Brain microvascular endothelial cell (primary cell): Measurements from ENCODE around the gene WDFY3.

Source experiments
- DNase-seq: peaks from one replicate; pipeline ENCODE4 v3.0.0-alpha.2; 2020
- H3K27ac ChIP-seq: fragments of 250-450 bp; sonication (Bioruptor Pico); 2 replicates; pipeline ENCODE4 v1.5.1; 2020; ENCODE audit warnings: mild to moderate bottlenecking, moderate library complexity
- H3K27me3 ChIP-seq: fragments of 250-450 bp; sonication (Bioruptor Pico); replicated peaks from 2 replicates; pipeline ENCODE4 v1.5.1; 2020; ENCODE audit warnings: mild to moderate bottlenecking
- H3K36me3 ChIP-seq: fragments of 250-450 bp; sonication (Bioruptor Pico); replicated peaks from 2 replicates; pipeline ENCODE4 v1.5.1; 2020; ENCODE audit warnings: mild to moderate bottlenecking
- H3K4me3 ChIP-seq: 2 replicates; pipeline ENCODE4 v1.5.1; 2011; ENCODE audit warnings: low read depth, mild to moderate bottlenecking, control low read depth, low read length, moderate library complexity
- CTCF ChIP-seq: IDR thresholded peaks from 2 replicates; pipeline ENCODE4 v1.5.1; 2011; ENCODE audit warnings: low read depth, mild to moderate bottlenecking, moderate library complexity, low read length, control low read depth, inconsistent platforms; ENCODE audit errors: missing control alignments
- in situ Hi-C: cut with HindIII; loops from 2 replicates; pipeline ENCODE4 v1.10.0; 2017; ENCODE audit warnings: low sequenced_read_pairs, low pct_ligation_motif_present

WDFY3 gene

GRCh38 chr4:84644087-84644486, 322.4 kb downstream of the WDFY3 start:
- Histone ChIP-seq H3K27me3 (no peaks in the 10 kb centered on the region), H3K27ac (no peak overlapping the region), H3K4me3 (no peak overlapping the region), H3K36me3 (no peaks in the 10 kb centered on the region)
- TF ChIP-seq CTCF: no peak
- DNase-seq: no peak
- in situ Hi-C loops: no loop called here

- Histone ChIP-seq H3K4me3 (no peak overlapping the region), H3K27ac (no peak overlapping the region), H3K36me3 (no peaks in the 10 kb centered on the region), H3K27me3 (no peaks in the 10 kb centered on the region)
- no peak for DNase-seq
- in situ Hi-C loops: no loop called here
- TF ChIP-seq CTCF: no peak
These were observed 327.3 kb downstream of the WDFY3 start for GRCh38 chr4:84639145-84639544.

- Histone ChIP-seq H3K27ac (no peak overlapping the region), H3K36me3 (no peaks in the 10 kb centered on the region), H3K4me3 (no peak overlapping the region), H3K27me3 (no peaks in the 10 kb centered on the region)
- DNase-seq: no peak
- TF ChIP-seq CTCF: no peak
- in situ Hi-C loops: no loop called here
These were observed 328.4 kb downstream of the WDFY3 start for GRCh38 chr4:84638092-84638491.

GRCh38 chr4:84634961-84635360, 331.5 kb downstream of the WDFY3 start:
- no peaks in the 10 kb centered on the region for H3K36me3 ChIP-seq
- no peak for DNase-seq
- no peak for TF ChIP-seq CTCF
- in situ Hi-C loops: no loop called here
- no peak overlapping the region for H3K4me3 ChIP-seq
- H3K27me3 ChIP-seq: no peaks in the 10 kb centered on the region
- no peak overlapping the region for H3K27ac ChIP-seq

- H3K36me3 ChIP-seq: no peaks in the 10 kb centered on the region
- no peaks in the 10 kb centered on the region for H3K27me3 ChIP-seq
- peak; percentile 76 for DNase-seq
- in situ Hi-C loops: no loop called here
- H3K27ac ChIP-seq: peak overlapping the region; percentile 12
- no peak overlapping the region for H3K4me3 ChIP-seq
- no peak for TF ChIP-seq CTCF
These were observed 334.4 kb downstream of the WDFY3 start for GRCh38 chr4:84632092-84632491.

- H3K27ac ChIP-seq: peak overlapping the region; percentile 12
- no peaks in the 10 kb centered on the region for H3K27me3 ChIP-seq
- no peak for DNase-seq
- no peak for TF ChIP-seq CTCF
- in situ Hi-C loops: no loop called here
- H3K4me3 ChIP-seq: no peak overlapping the region
- no peaks in the 10 kb centered on the region for H3K36me3 ChIP-seq
These were observed 334.9 kb downstream of the WDFY3 start for GRCh38 chr4:84631573-84631972.
